GM10266 (cell line): ENCODE results near the gene STX19.
A peak's percentile ranks its signal among the peaks of the same experiment; 100 is the strongest.
"Not testable (repeated sequence)": the region's sequence is repeated elsewhere in the genome, so short reads cannot be mapped to it uniquely, and the experiment has no call there.

Source experiments
- DNase-seq: peaks from one replicate; pipeline ENCODE4 v3.0.0; 2012; ENCODE audit errors: extremely low spot score
- TF ChIP-seq, protein P1 (sequence below): IDR thresholded peaks from 2 replicates; pipeline ENCODE4 v1.5.1; 2012; ENCODE audit warnings: mild to moderate bottlenecking, low read depth; ENCODE audit not compliant: control insufficient read depth, insufficient read depth; ENCODE audit errors: missing control alignments

Gene STX19

DNA sequence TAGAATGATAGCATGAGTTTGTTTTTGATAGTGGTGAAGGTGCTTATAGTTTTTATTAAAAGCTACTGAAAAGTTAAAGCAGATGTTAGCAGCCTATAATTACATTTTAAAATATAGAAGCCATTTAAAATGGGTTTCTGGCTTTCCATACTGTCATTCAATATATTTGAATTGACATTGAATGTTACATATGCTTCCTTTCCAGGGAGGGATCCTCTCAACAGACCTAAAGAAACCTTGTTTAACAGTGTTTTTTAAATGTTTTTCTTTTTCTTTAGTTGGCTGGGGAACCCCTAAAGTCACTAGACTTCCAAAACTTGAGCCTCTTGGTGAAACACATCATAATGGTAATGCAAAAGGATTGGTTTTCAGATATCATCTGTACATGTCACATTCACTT is 22.1 kb upstream of the STX19 start:
- TF ChIP-seq, protein P1, sequence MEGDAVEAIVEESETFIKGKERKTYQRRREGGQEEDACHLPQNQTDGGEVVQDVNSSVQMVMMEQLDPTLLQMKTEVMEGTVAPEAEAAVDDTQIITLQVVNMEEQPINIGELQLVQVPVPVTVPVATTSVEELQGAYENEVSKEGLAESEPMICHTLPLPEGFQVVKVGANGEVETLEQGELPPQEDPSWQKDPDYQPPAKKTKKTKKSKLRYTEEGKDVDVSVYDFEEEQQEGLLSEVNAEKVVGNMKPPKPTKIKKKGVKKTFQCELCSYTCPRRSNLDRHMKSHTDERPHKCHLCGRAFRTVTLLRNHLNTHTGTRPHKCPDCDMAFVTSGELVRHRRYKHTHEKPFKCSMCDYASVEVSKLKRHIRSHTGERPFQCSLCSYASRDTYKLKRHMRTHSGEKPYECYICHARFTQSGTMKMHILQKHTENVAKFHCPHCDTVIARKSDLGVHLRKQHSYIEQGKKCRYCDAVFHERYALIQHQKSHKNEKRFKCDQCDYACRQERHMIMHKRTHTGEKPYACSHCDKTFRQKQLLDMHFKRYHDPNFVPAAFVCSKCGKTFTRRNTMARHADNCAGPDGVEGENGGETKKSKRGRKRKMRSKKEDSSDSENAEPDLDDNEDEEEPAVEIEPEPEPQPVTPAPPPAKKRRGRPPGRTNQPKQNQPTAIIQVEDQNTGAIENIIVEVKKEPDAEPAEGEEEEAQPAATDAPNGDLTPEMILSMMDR = no peak
- DNase-seq = no peak

DNA sequence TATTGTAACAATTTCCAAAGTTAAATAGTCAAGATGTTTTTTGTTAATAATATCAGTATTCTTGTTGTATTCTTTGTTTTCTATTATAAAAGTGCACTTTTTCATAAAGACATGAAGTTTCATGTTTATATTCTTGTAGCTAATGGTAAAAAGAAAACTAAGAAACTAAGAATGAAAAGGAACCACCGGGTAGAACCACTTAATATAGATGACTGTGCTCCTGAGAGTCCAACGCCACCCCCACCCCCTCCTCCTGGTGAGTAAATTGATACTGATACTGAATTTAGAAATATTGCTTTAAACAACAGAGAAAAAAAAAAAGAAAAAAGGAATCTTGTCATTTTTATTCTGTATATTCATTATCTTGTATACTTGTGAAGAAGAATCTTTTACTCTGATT is 20.9 kb upstream of the STX19 start:
- TF ChIP-seq, protein P1 = no peak
- no peak for DNase-seq

DNA sequence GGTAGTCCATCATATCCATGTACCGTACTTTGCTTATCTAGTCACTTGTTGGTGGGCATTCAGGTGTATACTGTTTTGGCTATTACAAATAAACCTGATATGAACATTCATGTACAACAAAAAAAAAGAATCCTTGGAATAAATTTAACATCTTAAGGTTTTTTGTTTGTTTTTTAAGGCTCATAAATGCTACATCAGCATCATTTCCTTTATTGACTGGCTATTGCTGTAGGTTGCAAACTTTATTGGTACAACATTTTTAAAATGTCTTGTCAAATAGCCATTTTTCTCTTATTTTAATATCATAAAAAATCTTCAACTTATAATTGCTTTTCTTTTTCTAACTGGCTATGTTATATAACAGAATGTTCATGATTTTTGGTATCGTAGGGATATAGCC is 18.1 kb upstream of the STX19 start:
- TF ChIP-seq, protein P1 = no peak
- no peak for DNase-seq

DNA sequence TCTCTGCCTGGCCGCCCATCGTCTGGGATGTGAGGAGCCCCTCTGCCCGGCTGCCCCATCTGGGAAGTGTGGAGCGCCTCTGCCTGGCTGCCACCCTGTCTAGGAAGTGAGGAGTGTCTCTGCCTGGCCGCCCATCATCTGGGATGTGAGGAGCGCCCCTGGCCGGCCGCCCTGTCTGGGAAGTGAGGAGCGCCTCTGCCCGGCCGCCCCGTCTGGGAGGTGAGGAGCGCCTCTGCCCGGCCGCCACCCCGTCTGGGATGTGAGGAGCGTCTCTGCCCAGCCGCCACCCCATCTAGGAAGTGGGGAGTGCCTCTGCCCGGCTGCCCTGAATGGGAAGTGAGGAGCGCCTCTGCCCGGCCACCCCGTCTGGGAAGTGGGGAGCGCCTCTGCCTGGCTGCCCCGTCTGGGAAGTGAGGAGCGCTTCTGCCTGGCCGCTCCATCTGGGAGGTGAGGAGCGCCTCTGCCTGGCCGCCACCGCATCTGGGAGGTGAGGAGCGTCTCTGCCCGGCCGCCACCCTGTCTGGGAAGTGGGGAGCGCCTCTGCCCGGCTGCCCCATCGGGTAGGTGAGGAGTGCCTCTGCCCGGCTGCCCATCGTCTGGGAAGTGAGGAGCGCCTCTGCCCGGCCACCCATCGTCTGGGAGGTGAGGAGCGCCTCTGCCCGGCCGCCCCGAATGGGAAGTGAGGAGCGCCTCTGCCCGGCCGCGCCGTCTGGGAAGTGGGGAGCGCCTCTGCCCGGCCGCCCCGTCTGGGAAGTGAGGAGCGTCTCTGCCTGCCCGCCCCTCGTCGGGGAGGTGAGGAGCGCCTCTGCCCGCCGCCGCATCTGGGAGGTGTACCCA is 15.9 kb upstream of the STX19 start:
- not testable (repeated sequence) for DNase-seq

DNA sequence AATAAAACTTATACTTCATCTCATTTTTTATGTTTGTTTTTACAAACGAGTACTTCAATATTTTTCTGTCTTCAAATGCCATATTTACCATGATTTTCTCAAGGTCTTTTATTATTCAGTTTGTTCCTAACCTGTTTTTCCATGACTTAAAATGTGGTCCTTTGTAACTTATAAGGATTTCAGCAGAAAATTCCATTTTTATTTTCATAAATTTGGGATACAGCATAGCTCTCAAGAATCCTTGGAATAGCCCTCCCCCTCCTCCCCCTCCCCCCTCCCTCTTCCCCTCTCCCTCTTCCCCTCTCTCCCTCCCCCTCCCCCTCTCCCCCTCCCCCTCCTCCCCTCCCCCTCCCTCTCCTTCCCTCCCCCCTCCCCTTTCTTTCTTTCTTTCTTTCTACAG is 14.9 kb upstream of the STX19 start:
- TF ChIP-seq, protein P1 = no peak
- DNase-seq = no peak

DNA sequence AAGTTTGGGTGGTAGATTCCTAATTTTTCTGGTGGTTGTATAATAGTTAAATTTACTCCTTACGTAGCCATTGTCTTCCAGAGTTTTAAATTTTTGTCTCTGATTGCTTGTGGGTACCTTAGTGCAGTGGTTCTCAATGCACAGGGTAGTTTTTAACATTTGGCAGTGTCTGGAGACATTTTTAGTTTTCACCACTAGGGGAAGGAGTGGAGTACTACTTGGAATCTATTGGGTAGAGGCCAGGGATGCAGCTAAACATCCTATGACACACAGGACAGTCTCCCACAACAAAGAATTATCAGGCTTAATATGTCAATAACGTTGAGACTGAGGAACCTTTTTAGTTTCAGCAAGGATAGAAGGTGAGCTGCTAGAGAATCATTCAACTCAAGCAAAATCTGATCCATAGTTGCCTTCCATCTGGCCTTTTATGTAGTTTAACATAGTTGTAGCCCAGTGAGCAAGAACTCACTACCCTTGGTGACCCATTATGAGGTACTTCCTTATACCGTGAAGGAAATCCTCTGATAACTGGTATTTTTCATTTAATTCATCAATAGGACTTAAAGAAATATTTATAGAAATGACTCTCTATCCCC is 8.6 kb upstream of the STX19 start:
- TF ChIP-seq, protein P1 = peak; percentile 32
- no peak for DNase-seq

DNA sequence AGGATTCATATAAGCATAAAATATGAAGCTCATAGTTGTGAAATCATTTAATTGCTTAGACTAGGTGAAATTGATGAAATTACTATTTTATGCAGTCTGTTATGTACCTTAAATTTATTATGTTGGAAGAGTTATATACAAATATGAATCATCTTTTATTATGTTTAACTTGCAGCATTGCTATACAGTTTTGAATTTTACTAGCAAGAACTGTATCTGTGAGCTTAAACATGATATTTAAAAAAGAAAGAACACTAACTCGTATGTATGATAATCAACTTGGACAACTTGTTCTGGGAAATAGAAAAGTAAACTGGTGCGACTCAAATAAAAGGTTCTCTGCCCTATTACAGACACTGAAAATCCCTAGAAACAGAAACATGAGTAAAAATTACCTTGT is 1.8 kb downstream of the STX19 start:
- no peak for DNase-seq
- TF ChIP-seq, protein P1 = no peak
